HepG2 (cell line): ENCODE measurements around the gene IL2RA. TPM values are rescaled to one million over a fixed set of nuclear protein-coding genes. Genes with fewer than 3 reads are reported as not detected.

Experiments used
- AGO2 ChIP-seq: fragments of 200-400 bp; formaldehyde crosslinking; optimal IDR thresholded peaks from 2 replicates; pipeline ENCODE3; 2017; ENCODE audit warnings: mild to moderate bottlenecking, low read depth, low read length, moderate library complexity
- ARNTL ChIP-seq: sonication (generic); formaldehyde crosslinking; IDR thresholded peaks from 2 replicates; pipeline ENCODE4 v1.4.0; 2020; ENCODE audit warnings: mild to moderate bottlenecking, missing genetic modification reagents
- GLMP ChIP-seq: sonication (generic); formaldehyde crosslinking; IDR thresholded peaks from 2 replicates; pipeline ENCODE4 v1.9.0; 2021; ENCODE audit warnings: missing genetic modification reagents, mild to moderate bottlenecking, borderline replicate concordance
- HINFP ChIP-seq: sonication (generic); formaldehyde crosslinking; IDR thresholded peaks from 2 replicates; pipeline ENCODE4 v1.4.0; 2020; ENCODE audit warnings: low read depth, mild to moderate bottlenecking, missing genetic modification reagents
- HOXA3 ChIP-seq: sonication (generic); formaldehyde crosslinking; IDR thresholded peaks from 2 replicates; pipeline ENCODE4 v1.5.0; 2020; ENCODE audit warnings: missing genetic modification reagents
- MAFK ChIP-seq, 2 experiments: IDR thresholded peaks in 1 of 2; conservative IDR thresholded peaks in 1 of 2; 2 replicates each; pipeline ENCODE4 v1.6.1; 2011; ENCODE audit warnings: improper control_type of control experiment in 2 of 2, low read length in 2 of 2
- MTERF4 ChIP-seq: sonication (generic); formaldehyde crosslinking; IDR thresholded peaks from 2 replicates; pipeline ENCODE4 v1.8.0; 2023; ENCODE audit warnings: mild to moderate bottlenecking, missing genetic modification reagents
- NFAT5 ChIP-seq: sonication (generic); formaldehyde crosslinking; IDR thresholded peaks from 2 replicates; pipeline ENCODE4 v1.4.0; 2020; ENCODE audit warnings: missing genetic modification reagents
- PHF20 ChIP-seq: sonication (generic); formaldehyde crosslinking; IDR thresholded peaks from 2 replicates; pipeline ENCODE4 v1.5.0; 2020; ENCODE audit warnings: mild to moderate bottlenecking, missing genetic modification reagents
- POLR2AphosphoS5 ChIP-seq: IDR thresholded peaks from 2 replicates; pipeline ENCODE4 v1.6.1; 2012; ENCODE audit warnings: low read depth, low read length
- SOX13 ChIP-seq, 3 experiments: fragments of 450-650 bp in 1 of 3; sonication (generic) in 1 of 3; formaldehyde crosslinking in 1 of 3; IDR thresholded peaks in 2 of 3; conservative IDR thresholded peaks in 1 of 3; 2 replicates each; pipeline versions ENCODE4 v1.5.0 to v1.6.1; 2016 to 2020; ENCODE audit warnings: antibody characterized with exemption in 1 of 3, mild to moderate bottlenecking in 1 of 3, missing compliant biosample characterization in 1 of 3, missing genetic modification reagents in 1 of 3, moderate library complexity in 1 of 3
- SP1 ChIP-seq, 2 experiments: fragments of 450-650 bp in 1 of 2; sonication (generic) in 1 of 2; formaldehyde crosslinking in 1 of 2; IDR thresholded peaks; 2 replicates each; pipeline versions ENCODE4 v1.4.0 to v1.6.1; 2016 to 2020; ENCODE audit warnings: missing genetic modification reagents in 1 of 2
- ZNF644 ChIP-seq: IDR thresholded peaks from 2 replicates; pipeline ENCODE4 v1.6.1; 2016; ENCODE audit warnings: low read depth
- ZXDC ChIP-seq: sonication (generic); formaldehyde crosslinking; IDR thresholded peaks from 2 replicates; pipeline ENCODE4 v1.5.0; 2020; ENCODE audit warnings: mild to moderate bottlenecking, missing genetic modification reagents
- polyA plus RNA-seq, 8 experiments: library from polyadenylated mRNA; depleted of rRNA in 3 of 8; stranded (reverse) in 7 of 8; unstranded in 1 of 8; fragments of >200 nt; fragmentation: Illumina TruSeq in 4 of 8; extraction: Trizol in 4 of 8; gene quantifications; 2 replicates each; pipeline versions ENCODE4 v1.2.1 to v1.2.3, GENCODE V29; 2011 to 2016; ENCODE audit warnings: low read depth in 4 of 8, missing spikeins in 1 of 8, mixed read lengths in 1 of 8; ENCODE audit not compliant: insufficient read depth in 1 of 8
- total RNA-seq, 5 experiments: library from RNA; depleted of rRNA; stranded (reverse); fragments of >200 nt; fragmentation: Illumina TruSeq; extraction: Trizol; gene quantifications; 2 replicates each; pipeline ENCODE4 v1.2.3, GENCODE V29; 2016; ENCODE audit warnings: low read depth in 1 of 5

Gene IL2RA
- total and polyA plus RNA-seq, 2 of the 13 experiments (the other 11 are each of a cell fraction or from before 2014, with no cell fraction given): not detected

- no peak for TF ChIP-seq HINFP
- no peak for TF ChIP-seq PHF20 (CRISPR knock-in tag)
- TF ChIP-seq ZNF644 (CRISPR knock-in tag): no peak
- TF ChIP-seq NFAT5 (CRISPR knock-in tag): no peak
- TF ChIP-seq MAFK (conservative IDR thresholded peaks at IDR 0.05 in 1 of 2, IDR thresholded peaks at IDR 0.05 in 1 of 2; ENCODE audit: low read length in 2 of 2): no peak
- TF ChIP-seq POLR2AphosphoS5: no peak
- TF ChIP-seq ARNTL (CRISPR knock-in tag): 0 out of 2 replicates have a peak, but pooled peaks have one; percentile 28
- no peak for TF ChIP-seq AGO2
- no peak for TF ChIP-seq ZXDC
- no peak for TF ChIP-seq SOX13 (IDR thresholded peaks at IDR 0.05)
- TF ChIP-seq SOX13 (CRISPR knock-in tag; conservative IDR thresholded peaks at IDR 0.05 in 1 of 2, IDR thresholded peaks at IDR 0.05 in 1 of 2): no peak
- no peak for TF ChIP-seq MTERF4 (CRISPR knock-in tag)
- TF ChIP-seq SP1 (IDR thresholded peaks at IDR 0.05): no peak
- TF ChIP-seq SP1 (CRISPR knock-in tag; IDR thresholded peaks at IDR 0.05): no peak
- TF ChIP-seq HOXA3 (CRISPR knock-in tag): no peak
- no peak for TF ChIP-seq GLMP (CRISPR knock-in tag)
These were observed 8.1 kb downstream of the IL2RA start (continued) for GRCh38 chr10:6053816-6054631.
